ENCODE data around the gene BDKRB1.

DNA sequence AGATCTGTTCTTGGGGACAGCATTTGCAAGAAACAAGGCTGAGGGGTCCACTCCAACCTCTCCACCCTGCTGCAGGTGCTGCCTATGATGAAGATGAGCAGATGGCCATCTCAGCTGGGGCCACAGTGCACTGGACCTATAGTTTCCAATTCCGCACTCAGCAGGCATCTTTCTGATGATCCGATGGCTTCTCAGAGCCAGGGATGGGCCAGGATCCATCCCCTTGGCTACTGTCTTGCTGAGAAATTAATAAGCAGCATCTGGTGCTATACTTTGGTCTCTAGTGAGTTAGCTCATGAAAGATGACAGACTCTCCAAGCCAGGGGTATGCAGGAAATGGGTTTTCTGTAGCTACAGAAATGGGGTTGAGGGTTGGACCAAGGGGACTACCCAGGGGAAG is 18.4 kb upstream of the BDKRB1 start:
- no peak for TF ChIP-seq GATA2 (IDR thresholded peaks at IDR 0.05; ENCODE audit: low read depth, low read length)
- TF ChIP-seq GATA3 (IDR thresholded peaks at IDR 0.05; ENCODE audit: low read depth, low read length): no peak
